Measurements from ENCODE around the gene NCSTN. TPM values are rescaled to one million over a fixed set of nuclear protein-coding genes. Genes with fewer than 3 reads are reported as not detected.

The NCSTN gene
- polyA plus RNA-seq, 1 donor from 2014 or later = 21.0 TPM

- H3F3A ChIP-seq (ENCODE audit: insufficient read depth, low read length, poor library complexity, severe bottlenecking) = no peaks in the 10 kb centered on the region
- no peaks in the 10 kb centered on the region for H3K9me2 ChIP-seq (ENCODE audit: insufficient read depth, low read length)
- no peak overlapping the region for H3K9ac ChIP-seq (ENCODE audit: low read length)
- no peaks in the 10 kb centered on the region for H3K36me3 ChIP-seq (ENCODE audit: insufficient read depth, low read length)
- H3K79me2 ChIP-seq (replicated peaks; ENCODE audit: insufficient read depth, low read length) = peaks cover 57% of the 10 kb centered on the region
- no peaks in the 10 kb centered on the region for H3K27me3 ChIP-seq (ENCODE audit: insufficient read depth, low read depth, low read length)
- H2AFZ ChIP-seq (ENCODE audit: low read depth, low read length) = no peak overlapping the region
- TF ChIP-seq, protein P1, sequence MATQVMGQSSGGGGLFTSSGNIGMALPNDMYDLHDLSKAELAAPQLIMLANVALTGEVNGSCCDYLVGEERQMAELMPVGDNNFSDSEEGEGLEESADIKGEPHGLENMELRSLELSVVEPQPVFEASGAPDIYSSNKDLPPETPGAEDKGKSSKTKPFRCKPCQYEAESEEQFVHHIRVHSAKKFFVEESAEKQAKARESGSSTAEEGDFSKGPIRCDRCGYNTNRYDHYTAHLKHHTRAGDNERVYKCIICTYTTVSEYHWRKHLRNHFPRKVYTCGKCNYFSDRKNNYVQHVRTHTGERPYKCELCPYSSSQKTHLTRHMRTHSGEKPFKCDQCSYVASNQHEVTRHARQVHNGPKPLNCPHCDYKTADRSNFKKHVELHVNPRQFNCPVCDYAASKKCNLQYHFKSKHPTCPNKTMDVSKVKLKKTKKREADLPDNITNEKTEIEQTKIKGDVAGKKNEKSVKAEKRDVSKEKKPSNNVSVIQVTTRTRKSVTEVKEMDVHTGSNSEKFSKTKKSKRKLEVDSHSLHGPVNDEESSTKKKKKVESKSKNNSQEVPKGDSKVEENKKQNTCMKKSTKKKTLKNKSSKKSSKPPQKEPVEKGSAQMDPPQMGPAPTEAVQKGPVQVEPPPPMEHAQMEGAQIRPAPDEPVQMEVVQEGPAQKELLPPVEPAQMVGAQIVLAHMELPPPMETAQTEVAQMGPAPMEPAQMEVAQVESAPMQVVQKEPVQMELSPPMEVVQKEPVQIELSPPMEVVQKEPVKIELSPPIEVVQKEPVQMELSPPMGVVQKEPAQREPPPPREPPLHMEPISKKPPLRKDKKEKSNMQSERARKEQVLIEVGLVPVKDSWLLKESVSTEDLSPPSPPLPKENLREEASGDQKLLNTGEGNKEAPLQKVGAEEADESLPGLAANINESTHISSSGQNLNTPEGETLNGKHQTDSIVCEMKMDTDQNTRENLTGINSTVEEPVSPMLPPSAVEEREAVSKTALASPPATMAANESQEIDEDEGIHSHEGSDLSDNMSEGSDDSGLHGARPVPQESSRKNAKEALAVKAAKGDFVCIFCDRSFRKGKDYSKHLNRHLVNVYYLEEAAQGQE (IDR thresholded peaks at IDR 0.05; ENCODE audit: borderline replicate concordance) = no peak
- TF ChIP-seq POLR2AphosphoS5 (IDR thresholded peaks at IDR 0.05) = no peak
- TF ChIP-seq SMC3 (conservative IDR thresholded peaks at IDR 0.05; ENCODE audit: poor library complexity) = no peak
- TF ChIP-seq TAF1 (IDR thresholded peaks at IDR 0.05; ENCODE audit: low read depth) = no peak
- TF ChIP-seq, protein P2, sequence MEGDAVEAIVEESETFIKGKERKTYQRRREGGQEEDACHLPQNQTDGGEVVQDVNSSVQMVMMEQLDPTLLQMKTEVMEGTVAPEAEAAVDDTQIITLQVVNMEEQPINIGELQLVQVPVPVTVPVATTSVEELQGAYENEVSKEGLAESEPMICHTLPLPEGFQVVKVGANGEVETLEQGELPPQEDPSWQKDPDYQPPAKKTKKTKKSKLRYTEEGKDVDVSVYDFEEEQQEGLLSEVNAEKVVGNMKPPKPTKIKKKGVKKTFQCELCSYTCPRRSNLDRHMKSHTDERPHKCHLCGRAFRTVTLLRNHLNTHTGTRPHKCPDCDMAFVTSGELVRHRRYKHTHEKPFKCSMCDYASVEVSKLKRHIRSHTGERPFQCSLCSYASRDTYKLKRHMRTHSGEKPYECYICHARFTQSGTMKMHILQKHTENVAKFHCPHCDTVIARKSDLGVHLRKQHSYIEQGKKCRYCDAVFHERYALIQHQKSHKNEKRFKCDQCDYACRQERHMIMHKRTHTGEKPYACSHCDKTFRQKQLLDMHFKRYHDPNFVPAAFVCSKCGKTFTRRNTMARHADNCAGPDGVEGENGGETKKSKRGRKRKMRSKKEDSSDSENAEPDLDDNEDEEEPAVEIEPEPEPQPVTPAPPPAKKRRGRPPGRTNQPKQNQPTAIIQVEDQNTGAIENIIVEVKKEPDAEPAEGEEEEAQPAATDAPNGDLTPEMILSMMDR (IDR thresholded peaks at IDR 0.05; ENCODE audit: poor library complexity, severe bottlenecking) = no peak
- H3K4me2 ChIP-seq (ENCODE audit: low read length) = peak overlapping the region; percentile 50
- H3K4me3 ChIP-seq (ENCODE audit: low read length) = peak overlapping the region; percentile 81
- H3K27ac ChIP-seq (ENCODE audit: low read length) = no peak overlapping the region
- H3K9me3 ChIP-seq (ENCODE audit: low read length) = no peaks in the 10 kb centered on the region
- H4K20me1 ChIP-seq (ENCODE audit: insufficient read depth) = no peaks in the 10 kb centered on the region
Observed at GRCh38 chr1:160344241-160344640, 1.1 kb downstream of the NCSTN start.

- no peaks in the 10 kb centered on the region for H3F3A ChIP-seq (ENCODE audit: insufficient read depth, low read length, poor library complexity, severe bottlenecking)
- no peaks in the 10 kb centered on the region for H3K27me3 ChIP-seq (ENCODE audit: insufficient read depth, low read depth, low read length)
- H3K9me3 ChIP-seq (ENCODE audit: low read length) = no peaks in the 10 kb centered on the region
- TF ChIP-seq MXI1 (conservative IDR thresholded peaks at IDR 0.05; ENCODE audit: poor library complexity, severe bottlenecking) (no peak), EP300 (conservative IDR thresholded peaks at IDR 0.05; ENCODE audit: poor library complexity, severe bottlenecking) (no peak), SMC3 (conservative IDR thresholded peaks at IDR 0.05; ENCODE audit: poor library complexity) (no peak), TAF1 (IDR thresholded peaks at IDR 0.05; ENCODE audit: low read depth) (no peak), RAD21 (conservative IDR thresholded peaks at IDR 0.05) (no peak), EZH2 (IDR thresholded peaks at IDR 0.05; ENCODE audit: borderline replicate concordance, insufficient read depth, low read length, poor library complexity, severe bottlenecking) (no peak)
- TF ChIP-seq, protein P2 (IDR thresholded peaks at IDR 0.05; ENCODE audit: poor library complexity, severe bottlenecking) = no peak
- no peak overlapping the region for H3K27ac ChIP-seq (ENCODE audit: low read length)
- H3K4me2 ChIP-seq (ENCODE audit: low read length) = no peak overlapping the region
- H3K36me3 ChIP-seq (ENCODE audit: insufficient read depth, low read length) = no peaks in the 10 kb centered on the region
- no peak overlapping the region for H2AFZ ChIP-seq (ENCODE audit: low read depth, low read length)
- no peak overlapping the region for H3K4me3 ChIP-seq (ENCODE audit: low read length)
- H3K9ac ChIP-seq (ENCODE audit: low read length) = no peak overlapping the region
- peaks cover 50% of the 10 kb centered on the region for H3K79me2 ChIP-seq (replicated peaks; ENCODE audit: insufficient read depth, low read length)
- no peaks in the 10 kb centered on the region for H4K20me1 ChIP-seq (ENCODE audit: insufficient read depth)
- H3K9me2 ChIP-seq (ENCODE audit: insufficient read depth, low read length) = no peaks in the 10 kb centered on the region
Observed at GRCh38 chr1:160344936-160345335, 1.8 kb downstream of the NCSTN start.
